DMS 273 (cell line): ENCODE data around the gene DLGAP1.

Experiments
- DNase-seq: peaks from one replicate; lab custom pipeline; 2025; ENCODE audit not compliant: unreplicated experiment; lab: John Stamatoyannopoulos, UW

DLGAP1 gene

DNA sequence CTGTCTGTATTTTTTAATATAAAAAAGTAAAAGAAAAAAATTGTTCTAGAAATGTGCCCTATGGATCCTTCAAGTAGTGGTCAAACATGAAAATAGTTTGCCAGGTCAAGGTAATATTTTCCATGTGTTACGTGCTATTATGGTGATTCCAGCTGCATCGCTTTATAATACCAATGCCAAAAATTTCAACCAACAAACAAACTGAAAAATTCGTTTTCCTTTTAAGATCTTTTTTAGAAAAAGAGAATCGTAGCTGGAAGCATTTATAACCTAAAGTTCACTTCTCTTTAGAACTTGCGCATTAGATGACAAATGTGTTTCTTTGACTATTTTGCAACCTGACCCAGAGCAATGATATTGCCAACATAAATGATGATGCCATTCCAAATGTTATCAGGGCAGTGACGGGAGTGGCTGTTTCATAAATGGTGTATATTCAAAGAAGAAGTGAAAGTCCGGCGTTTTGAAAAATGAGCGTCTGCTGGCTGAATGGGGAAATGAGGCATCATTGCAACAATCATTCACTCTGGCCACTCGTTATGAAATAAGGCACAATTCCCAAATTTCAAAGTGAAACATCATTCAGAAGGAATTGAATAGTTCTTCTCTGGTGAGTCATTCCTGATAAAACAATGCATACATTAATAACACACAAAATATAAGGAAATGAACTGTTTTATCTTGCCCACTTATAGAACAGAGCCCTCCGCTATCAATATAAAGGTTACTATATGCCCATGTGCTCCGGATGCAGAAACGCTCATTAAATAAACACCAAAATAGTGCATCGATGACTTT, 707.7 kb downstream of the DLGAP1 start:
- DNase-seq: no peak

DNA sequence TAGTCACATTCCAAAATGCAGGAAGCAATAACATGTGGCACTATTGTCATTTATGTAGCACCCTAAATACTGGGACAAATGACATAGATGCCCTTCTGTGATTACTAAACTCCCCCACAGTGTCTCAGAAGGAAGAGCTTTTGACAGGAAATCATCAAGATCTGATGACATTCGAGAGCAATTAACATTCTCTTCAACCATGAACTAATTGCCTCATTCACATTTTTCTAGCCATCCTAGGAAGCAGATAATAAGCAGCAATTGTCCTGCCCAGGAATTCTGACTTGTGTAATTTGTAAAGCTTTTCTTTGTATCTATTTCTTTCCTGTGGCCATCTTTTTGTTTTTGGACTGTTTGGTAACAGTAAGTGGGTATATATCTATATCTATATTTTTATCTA, 712.6 kb downstream of the DLGAP1 start:
- no peak for DNase-seq

DNA sequence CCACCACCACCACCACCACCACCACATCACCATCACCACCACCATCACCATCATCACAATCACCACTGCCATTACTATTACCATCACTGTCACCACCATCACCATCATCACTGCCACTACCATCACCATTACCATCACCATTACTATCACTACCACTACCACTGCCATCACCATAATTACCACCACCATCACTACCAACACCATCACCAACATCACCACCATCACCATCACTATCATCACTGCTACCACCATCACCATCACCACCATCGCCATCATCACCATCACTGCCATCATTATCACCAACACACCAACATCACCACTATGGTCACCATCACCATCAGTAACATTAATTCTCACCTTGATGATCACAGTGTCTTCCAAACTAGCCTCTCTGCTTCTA, 713.8 kb downstream of the DLGAP1 start:
- no peak for DNase-seq

DNA sequence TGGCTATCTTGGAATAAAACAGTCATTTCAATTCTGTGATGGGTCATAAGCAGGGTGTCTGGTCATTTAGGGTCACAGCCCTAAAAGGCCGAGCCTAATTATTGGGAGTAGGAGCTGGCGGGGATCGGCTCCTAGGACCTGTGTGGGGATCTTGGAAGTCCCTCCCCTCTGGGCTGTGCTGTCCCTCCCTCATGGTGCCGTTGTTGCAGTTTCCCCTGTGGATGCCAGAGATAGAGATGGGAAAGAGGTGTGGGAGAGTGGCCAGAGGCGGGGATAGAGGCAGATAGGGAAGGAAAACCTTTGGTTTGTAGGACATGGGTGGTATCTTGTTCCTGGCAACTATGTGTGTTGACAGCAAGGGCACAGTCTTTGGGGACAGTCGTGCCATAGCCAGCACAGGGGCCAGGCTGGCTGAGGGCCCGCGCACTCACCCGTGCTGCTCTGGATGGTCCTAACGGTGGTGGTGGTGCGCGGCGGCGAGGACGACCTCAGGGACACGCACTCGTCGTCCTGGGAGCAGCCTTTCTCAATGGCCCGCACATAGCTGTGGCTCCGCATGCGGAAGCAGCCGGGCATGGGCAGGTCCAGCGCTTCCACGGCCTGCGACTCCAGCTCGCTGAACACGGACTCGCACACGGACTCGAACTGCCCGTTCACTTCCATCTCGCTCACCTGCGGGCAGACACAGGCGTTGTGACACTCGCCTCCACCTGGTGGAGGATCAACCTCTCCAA, 726.2 kb downstream of the DLGAP1 start:
- no peak for DNase-seq

DNA sequence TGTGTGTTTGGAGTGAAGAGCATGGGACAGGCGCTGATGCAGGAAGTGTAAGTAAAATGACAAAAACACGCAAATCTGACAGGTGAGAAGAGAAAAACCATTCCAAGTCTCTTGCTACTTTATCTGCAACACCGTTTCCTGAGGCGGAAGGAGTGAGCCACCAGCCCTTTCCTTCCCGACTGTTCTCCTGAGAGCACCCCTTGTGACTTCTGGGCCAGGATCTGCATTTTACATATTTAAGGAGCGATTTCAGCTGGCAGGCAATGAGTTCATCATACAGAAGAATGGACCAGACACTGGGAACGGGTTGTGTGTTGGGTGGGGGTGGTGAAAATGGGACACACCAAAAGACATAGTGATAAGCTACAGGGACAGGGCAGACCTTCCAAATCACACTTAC, 727.8 kb downstream of the DLGAP1 start:
- no peak for DNase-seq

DNA sequence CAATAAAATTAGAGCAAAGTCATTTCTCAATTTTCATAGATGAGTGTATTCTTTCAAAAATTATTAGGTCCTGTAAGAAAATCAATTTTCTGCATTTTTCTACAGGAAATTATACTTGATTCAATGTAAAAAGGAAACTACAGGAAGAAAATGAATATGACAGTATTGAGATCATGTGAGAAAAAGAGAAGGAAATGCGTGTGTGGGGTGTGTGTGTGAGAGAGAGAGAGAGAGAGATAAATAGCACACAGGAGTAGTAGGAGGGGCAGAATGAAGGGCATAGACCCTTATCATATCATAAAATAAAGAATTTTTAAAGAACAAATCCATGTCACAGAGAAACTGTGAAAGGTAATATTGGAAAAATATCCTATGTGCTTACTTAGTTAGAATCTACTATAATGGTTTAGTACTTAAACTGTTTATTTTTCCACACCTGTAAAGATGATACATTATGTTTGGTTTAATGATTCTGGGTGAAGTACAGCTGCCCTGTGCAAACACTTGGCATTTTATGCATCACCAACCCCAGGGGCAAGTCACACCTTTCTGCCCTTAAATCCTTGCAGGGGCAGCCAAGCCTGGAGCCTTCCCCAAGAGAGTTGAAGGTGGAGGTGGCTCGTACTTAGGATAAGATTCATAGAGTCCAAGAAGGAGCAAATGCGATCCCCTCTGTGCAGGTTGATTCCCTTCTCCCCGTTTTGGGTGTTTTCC, 728.7 kb downstream of the DLGAP1 start:
- DNase-seq: no peak

DNA sequence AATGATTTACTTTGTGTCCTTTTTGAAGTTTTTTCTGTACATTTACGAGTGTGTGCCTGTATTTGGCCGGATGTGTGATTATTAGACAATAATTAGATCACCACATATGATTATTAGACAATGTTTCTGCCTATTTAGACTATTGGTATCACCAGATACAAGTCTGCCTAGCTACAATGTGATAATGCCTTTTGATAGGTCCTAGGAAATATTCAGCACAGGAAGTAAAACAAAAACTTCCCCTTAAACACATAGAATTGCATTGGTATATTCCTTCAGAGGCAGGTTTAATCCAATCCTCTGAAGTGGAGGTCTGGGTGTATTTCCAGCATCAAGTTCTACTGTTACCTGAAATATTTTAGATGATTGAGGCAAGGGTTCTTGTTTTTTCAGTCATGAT, 730.0 kb downstream of the DLGAP1 start:
- DNase-seq: no peak

DNA sequence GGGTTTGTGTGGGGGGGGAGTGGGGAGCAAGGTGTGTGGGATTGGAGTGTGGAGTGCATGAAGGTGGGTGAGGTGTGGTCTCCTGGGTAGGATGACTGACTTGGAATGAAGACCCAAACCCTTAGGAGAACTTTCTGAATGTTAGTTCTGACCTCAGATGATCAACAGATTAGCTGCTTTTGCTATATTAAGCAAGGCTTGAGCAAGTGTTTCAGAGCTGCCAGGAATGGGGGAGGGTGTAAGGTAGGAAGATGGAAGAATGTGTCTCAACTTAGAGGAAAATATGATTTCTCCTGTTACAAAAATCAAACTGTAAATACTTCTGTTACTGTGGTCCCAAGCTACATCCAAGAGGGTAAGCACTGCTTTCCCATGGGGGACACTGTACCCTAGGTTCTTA, 731.6 kb downstream of the DLGAP1 start:
- no peak for DNase-seq

DNA sequence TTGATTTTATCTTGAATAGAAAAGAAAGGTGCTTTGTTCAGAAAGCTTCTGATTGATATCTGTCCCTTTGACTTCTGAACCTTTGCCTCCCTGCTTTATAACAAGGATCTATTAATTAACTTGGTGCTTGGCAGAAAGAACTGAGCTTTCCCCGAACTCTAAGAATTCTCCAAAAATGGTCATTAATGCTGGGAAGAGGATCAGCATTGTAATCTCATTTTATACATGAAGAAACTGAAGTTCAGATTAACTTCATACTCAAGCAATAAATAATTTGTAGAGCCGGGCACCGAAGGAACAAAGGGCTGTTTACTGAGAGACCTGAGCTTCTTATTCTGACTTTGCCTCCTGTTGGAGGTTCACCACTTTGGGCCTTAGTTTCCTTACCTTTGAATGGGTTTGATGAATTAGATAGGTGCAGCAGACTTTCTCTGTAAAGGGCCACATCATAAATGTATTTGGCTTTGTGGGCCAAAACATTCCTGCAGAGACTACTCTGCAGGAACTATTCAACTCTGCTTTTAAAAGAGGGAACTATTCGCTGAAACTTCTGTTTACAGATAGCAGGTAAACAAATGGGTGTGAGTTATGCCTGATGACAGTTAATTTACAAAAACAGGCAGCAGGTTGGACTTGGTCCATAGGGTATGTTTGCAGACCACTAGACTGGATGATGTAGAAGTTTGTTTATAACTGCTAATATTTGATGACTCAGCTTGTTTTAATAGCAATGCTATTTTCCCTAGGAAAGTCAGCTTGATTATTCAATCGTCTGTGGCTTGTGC, 732.3 kb downstream of the DLGAP1 start:
- no peak for DNase-seq

DNA sequence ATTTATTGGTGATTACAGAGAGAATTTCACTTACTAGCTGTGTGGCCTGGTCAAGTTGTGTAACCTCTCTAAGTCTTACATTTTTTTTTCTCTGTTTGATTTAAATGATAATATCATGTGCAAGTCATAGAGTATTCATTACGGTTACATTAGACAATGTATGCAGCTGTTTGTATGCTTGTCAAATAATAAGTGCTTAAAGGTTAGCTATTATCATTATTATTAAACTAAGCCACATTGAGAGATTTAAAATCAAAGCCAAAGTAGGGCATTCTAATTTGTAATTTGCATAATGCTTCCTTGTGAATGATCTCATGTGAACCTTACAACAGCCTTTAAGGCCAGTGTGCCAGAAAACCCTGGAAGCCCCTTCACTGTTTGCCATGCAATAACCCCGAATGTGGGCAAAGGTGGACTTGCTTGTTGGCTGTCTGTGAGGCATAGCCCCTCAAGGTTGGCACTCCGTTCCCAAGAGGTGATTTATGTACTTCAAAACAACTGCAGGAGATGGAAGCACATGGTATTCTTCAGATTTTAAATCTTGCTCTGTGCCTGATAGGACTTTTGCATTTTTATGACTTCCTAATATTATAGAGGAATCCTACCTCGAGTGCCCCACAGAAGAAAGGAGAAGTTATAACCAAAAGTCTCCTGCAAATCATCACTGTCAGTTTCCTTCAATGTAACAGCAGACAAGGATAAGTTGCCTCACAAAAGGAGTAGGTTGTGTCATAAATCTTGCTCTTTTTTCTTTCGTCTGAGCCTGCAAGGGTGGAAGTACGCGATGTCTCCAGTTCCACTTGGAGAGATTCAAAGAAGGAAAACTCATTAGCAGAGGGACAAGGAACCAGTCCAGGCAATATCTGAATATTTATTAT, 733.1 kb downstream of the DLGAP1 start:
- peak; percentile 19 for DNase-seq

DNA sequence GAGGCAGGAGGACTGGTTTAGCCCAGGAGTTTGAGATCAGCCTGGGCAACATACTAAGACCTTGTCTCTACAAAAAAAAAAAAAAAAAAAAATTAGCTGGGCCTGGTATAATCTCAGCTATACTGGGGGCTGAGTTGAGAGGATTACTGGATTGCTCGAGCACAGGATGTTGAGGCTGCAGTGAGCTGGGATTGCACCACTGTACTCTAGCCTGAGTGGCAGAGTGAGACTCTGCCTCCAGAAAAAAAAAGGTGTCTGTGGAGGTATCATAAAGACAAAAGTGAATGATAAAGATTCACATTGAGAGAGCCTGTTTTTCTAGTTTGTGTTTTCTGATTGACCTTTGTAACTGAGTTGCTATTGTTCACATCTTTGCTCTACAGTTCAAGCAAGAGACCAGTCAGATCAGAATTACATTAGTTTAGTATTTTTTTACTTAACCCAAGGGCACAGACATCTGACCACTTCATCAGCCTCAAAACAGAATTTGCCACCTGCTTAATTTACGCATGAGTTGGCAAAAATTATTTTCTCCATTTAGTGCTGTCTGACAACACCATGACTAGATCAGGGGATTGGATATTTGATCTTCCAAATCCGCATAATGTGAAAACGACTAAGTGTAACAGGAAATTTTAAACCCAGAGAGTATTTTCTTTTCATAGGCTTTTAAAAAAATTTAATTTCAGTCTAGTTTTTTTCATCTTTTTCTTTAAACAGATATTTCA, 734.1 kb downstream of the DLGAP1 start:
- peak; percentile 57 for DNase-seq

DNA sequence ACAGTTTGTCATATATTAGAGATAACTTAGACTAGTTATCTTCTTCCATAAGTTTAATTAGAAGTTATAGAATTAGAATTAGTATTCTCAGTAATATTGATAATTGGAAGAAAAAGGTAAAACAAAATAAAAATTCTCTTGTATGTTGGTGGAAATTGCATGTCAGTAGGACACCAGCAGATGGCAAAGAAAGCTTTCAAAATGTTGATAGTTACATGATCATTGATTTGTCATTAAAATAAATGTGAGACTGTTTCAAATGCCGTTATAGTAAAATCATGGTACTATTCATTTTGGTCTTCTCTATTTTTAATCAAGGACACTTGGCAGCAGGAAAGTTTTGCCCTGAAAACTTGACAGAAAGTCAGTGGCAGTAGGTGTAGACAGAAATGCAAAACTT, 734.9 kb downstream of the DLGAP1 start:
- DNase-seq: no peak

DNA sequence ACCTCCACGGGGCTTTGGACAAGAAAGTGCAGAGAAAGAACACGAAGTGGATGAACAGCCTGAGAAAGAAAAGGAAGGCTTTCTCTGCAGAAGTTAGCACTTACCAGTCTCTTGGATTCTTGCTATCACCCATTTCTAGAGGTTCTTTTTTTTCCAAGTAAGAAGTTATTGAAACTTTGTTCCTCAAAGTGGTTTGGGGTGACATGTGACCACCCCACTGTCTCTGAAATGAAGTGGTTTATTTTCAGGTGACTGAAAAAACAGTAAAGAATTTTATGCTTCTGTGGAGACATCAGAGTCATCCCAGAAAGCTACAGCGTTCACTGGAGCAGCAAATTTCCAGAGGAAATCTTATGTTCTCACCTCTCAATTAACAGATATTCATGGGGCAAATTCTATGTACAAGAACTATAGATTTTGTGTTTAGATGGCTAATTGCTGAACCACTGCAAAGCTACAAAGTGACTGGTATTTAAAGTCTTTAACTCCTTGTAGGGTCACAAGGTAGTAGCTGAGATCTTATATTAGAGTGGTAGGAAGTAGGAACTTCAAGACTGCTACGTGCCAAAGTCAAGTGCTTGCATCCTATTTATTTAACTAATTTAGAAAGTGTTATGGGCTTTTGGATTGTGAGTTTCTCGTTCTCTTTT, 737.6 kb downstream of the DLGAP1 start:
- DNase-seq: no peak

DNA sequence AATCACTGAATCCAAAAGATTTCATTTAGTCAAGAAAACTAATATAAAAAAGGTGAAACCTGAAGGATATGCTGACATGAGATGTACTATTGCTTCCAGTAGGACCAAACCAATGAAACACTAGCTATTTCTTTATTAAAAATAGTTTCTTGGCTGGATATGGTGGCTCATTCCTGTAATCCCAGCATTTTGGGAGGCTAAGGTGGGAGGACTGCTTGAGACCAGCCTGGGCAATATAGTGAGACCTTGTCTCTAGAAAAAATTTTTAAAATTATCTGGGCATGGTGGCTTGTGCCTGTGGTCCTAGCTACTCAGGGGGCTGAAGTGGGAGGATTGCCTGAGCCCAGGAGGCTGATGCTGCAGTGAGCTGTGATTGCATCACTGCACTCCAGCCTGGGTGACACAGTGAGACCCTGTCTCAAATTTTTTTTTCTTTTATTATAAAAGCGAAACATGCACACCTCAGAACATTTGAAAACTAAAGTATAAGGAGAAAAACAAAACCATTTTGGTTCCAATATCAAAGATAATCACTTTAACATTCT, 738.9 kb downstream of the DLGAP1 start:
- DNase-seq: no peak

DNA sequence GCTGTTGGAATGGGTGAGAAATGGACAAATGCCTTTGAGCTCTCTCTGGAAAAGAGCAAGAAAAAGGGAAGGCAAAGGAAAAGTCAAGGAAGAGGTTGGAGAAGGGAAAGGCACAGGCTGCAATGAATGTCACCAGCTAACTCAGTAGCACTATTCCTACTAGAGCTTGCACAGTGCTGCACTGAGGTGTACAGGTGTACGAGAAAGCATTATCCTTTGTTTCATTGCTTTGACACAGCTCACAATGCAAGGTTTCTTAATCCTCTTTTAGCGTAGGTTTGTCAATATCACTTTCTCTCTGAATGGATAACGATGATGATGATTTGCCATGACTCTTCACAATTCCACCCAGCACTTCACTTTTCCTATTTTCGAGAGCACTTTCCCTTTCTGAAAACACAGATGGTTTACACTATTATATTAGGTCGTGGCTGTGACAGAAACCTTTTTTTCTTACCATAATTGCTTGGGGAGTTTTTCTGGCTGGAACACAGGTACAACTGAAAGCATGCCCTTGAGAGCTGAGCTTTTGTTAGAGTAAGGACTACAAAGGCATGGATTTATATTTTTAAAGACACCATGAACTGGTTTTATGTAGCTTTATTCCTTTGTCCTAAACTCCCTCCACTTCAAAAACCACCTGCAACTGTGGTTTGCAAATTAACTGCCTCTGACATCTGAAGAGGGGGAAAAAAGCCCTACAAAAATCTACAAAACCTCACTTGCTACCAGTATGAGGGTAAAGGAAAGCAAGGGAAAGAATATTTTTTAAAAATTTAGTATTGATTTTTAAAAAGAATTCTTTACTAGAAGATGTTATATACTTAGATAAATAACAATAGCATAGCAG, 739.7 kb downstream of the DLGAP1 start:
- no peak for DNase-seq

DNA sequence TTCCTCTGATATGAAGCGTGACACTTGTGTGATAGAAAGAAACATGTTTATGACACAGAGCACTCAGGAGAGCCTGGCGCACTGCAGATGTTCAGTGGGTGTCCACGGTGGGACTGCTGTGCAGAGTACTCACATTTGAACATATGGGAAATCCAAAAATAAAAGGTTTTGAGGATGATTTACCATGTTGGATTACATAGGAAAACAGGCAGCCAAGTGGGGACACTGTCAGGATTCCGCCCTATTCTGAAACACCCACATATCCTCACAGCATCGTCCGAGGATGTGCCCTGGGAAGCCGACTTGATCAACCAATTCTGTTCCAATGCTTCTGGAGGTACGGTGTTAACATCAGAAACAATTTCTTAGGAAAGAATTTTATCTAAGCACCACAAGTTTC, 741.4 kb downstream of the DLGAP1 start:
- DNase-seq: no peak

DNA sequence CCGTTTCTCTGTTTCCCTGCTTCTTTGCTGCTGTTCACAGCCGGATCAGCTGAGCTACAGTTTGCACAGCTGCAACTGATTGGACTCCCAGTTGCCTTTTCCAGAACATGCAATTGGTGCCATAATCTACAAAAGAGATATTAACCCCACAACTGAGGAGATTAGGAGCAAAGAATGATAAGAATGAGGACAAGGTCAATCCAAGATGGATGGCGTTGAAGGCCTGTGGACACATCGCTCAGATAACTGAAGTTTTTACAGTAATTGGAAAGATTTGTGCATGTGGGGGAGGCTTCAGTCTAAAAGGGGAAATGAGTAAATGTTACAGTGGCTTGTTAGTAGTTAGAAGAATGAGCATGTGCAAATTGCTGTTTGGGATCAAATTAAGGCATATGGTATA, 741.9 kb downstream of the DLGAP1 start:
- no peak for DNase-seq

DNA sequence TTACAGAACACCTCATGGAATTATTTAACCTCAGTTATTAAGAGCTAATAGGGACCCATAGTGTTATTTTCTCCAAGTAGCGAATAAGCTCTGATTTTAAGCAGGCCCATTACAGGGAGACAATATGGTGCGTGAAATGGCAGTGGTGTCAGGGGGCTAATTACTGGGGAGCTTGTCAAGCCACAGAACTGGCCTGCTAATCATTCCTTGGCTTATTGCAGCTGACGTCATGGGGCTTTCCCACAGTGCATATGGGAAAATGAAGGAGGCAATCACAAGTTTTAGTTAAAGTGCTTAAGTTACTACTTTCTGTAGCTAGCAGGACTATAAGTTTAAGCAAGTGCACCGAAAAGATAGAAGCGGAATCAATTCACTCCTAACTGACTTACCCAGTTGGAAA, 742.6 kb downstream of the DLGAP1 start:
- no peak for DNase-seq
